Raji (cell line): ENCODE data around the gene ADAMTS8.

ENCODE experiments used
- POLR2A ChIP-seq: IDR thresholded peaks from 2 replicates; pipeline ENCODE4 v1.6.1; 2011; ENCODE audit warnings: low read depth, low read length, control low read depth; ENCODE audit not compliant: insufficient read depth

The ADAMTS8 gene

GRCh38 chr11:130399196-130399595 lies 29.2 kb downstream of the ADAMTS8 start:
- no peak for TF ChIP-seq POLR2A

GRCh38 chr11:130397780-130398179 lies 30.6 kb downstream of the ADAMTS8 start:
- TF ChIP-seq POLR2A, result no peak

- TF ChIP-seq POLR2A, result no peak
Observed at GRCh38 chr11:130396965-130397364, 31.4 kb downstream of the ADAMTS8 start.

- TF ChIP-seq POLR2A, result no peak
Observed at GRCh38 chr11:130394615-130395014, 33.8 kb downstream of the ADAMTS8 start.

- no peak for TF ChIP-seq POLR2A
Observed at GRCh38 chr11:130391711-130392110, 36.7 kb downstream of the ADAMTS8 start.

- TF ChIP-seq POLR2A, result no peak
Observed at GRCh38 chr11:130390071-130390758, 38.2 kb downstream of the ADAMTS8 start.

- no peak for TF ChIP-seq POLR2A
Observed at GRCh38 chr11:130389335-130389935, 39.0 kb downstream of the ADAMTS8 start.

GRCh38 chr11:130388607-130389205 lies 39.7 kb downstream of the ADAMTS8 start:
- TF ChIP-seq POLR2A, result no peak

GRCh38 chr11:130386056-130386455 lies 42.4 kb downstream of the ADAMTS8 start:
- TF ChIP-seq POLR2A, result no peak

- TF ChIP-seq POLR2A, result no peak
Observed at GRCh38 chr11:130383344-130384211, 44.8 kb downstream of the ADAMTS8 start.

- no peak for TF ChIP-seq POLR2A
Observed at GRCh38 chr11:130381317-130381716, 47.1 kb downstream of the ADAMTS8 start.

GRCh38 chr11:130380778-130381177 lies 47.6 kb downstream of the ADAMTS8 start:
- no peak for TF ChIP-seq POLR2A

- TF ChIP-seq POLR2A, result no peak
Observed at GRCh38 chr11:130379276-130379675, 49.1 kb downstream of the ADAMTS8 start.

GRCh38 chr11:130370845-130371590 lies 57.4 kb downstream of the ADAMTS8 start:
- no peak for TF ChIP-seq POLR2A

- TF ChIP-seq POLR2A, result no peak
Observed at GRCh38 chr11:130369713-130370112, 58.7 kb downstream of the ADAMTS8 start.

- no peak for TF ChIP-seq POLR2A
Observed at GRCh38 chr11:130369141-130369691, 59.2 kb downstream of the ADAMTS8 start.
